ENCODE data around the gene PDGFRB.

PDGFRB gene

GRCh38 chr5:150080696-150081435 is 74.8 kb downstream of the PDGFRB start:
- no peak for DNase-seq

GRCh38 chr5:150079909-150080461 is 75.7 kb downstream of the PDGFRB start:
- DNase-seq = no peak

DNA sequence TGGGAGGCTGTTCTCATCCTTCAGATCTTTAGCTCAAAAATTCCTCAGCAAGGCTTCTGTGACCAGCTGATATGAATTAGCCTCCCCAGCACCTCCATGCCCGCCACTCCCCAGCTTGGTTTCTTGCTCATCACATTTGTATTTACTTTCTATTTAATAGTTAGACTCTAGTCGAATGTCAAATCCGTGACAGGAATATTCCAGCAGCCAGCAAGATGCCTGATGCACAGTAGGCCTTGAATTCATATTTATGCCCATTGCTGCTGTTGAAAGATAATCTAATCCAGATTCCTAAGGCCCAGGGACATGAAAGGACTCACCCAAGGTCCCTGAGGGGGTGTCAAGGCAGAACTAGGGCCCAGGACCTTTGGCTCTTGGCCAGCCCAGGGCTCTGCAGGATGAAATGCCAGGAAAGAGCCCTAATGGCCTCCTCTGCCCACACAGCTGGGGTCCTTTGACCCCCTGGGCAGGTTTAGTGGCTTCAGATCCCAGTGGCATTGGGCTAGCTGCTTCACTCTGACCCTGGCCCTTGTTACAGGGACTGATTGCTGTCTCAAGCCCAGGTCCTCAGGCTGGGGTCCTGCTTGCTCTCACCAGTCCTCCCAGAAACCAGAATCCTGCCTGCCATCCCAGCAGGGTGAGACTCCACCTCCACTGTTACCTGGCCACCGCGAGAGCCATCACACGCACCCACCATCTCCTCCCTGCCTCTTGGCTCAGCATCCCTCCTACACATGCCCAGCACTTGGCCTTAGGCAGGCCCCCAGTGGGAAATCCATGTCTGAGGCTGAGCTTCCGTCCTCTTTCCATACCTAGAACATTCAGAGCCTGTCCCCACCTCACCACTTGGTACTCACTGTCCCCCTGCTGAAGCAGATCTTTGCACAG is 76.6 kb downstream of the PDGFRB start:
- no peak for DNase-seq

DNA sequence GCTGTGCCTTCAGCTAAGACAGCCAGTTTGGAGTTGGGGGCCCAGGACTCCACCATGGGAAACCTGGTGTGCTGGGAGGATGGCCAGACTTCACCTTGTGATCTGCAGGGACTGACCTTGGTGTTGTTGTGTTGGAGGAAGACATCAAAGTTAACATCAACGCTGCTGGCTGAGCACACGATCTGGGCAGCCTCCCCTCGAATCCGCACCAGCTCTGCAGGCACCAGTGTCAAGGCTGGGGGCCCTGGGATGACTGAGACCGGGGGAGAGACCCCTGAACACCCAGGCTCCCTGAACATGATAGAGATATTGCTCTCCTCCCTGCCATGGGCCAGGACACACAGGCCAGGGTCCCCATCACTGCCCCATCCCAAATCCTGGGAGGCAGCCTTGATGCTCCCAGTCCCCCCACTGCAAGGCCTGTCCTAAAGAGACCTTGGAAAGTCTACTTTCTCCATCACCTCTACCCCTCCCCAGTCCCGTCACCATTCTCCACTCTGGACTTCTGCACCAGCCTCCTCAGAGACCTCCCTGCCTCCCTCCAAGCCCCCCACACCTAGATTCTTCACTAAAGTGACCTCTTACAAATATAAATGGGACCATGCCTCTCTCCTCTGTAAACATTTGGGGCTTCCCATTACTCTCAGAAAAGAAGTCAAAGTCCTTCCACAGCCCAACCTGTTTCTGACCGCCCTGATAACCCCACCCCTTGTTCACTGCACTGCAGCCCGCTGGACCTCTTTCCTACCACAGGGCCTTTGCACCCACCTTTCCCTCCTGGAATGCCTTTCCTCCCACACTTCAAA is 77.4 kb downstream of the PDGFRB start:
- no peak for DNase-seq

GRCh38 chr5:150077060-150077459 is 78.6 kb downstream of the PDGFRB start:
- DNase-seq = no peak

DNA sequence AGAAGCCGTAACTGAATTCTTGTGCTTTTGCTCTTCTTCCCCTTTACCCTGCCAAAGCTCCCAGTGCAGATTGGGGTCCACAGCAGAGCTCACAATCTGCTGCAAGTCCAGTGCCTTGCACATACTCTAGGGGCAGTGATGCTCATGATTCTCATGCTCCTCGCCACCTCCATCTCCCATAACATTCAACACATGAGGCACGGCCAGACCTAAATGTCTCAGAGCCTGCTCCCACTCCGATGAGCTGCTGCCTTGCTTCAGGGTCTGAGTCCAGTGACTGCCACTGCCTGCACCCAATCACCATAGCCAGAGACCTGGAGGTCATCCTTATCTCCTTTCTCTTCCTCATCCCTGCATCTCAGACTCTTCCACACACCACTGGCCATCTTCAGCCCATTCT is 79.8 kb downstream of the PDGFRB start:
- no peak for DNase-seq

- DNase-seq = no peak
Measured at GRCh38 chr5:150075233-150075632, 80.4 kb downstream of the PDGFRB start.

DNA sequence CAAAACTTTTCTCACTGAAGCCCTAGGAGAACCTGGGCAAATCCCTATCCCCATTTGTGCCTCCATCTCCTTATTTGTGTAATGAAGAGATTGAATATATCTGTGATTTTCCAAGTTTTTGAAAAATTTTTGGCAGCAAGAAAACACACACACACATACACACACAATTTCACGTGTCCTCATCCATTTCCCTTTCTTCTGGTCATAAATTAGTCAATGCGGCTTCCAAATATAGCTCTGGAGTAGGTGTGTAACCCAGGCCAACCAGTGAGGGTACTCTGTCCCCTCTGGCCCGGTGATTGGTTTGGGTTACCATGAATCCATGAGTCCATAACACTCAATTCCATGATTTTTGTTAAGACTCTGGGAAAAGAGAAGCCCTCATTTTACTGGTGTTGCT is 82.0 kb downstream of the PDGFRB start:
- DNase-seq = no peak

DNA sequence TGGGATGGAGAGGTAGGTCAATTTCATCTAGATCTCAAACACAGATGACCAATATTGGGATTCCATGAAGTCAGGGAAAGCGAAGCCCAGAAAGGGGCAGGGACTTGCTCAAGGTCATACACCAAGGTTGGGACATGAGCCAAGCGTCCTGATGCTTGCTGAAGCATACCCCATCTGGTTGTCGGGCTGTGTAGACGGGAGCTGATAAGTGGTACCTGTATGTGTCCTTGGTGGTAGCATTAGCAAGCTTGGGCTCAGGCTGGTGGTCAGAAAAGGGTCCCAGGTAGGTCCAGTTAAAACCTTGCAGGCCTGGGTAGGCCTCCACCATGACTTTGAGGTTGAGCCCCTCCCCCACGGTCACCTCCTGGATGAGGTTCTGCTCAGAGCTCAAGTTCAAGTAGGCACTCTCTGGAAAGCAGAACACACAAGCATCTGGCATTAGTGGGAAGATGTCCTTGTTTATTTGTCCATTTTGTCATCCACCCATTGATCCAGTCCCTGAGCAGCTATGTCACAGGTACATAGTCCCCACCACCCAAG is 82.5 kb downstream of the PDGFRB start:
- DNase-seq = no peak

- DNase-seq = no peak
Measured at GRCh38 chr5:150070821-150071220, 84.8 kb downstream of the PDGFRB start.

DNA sequence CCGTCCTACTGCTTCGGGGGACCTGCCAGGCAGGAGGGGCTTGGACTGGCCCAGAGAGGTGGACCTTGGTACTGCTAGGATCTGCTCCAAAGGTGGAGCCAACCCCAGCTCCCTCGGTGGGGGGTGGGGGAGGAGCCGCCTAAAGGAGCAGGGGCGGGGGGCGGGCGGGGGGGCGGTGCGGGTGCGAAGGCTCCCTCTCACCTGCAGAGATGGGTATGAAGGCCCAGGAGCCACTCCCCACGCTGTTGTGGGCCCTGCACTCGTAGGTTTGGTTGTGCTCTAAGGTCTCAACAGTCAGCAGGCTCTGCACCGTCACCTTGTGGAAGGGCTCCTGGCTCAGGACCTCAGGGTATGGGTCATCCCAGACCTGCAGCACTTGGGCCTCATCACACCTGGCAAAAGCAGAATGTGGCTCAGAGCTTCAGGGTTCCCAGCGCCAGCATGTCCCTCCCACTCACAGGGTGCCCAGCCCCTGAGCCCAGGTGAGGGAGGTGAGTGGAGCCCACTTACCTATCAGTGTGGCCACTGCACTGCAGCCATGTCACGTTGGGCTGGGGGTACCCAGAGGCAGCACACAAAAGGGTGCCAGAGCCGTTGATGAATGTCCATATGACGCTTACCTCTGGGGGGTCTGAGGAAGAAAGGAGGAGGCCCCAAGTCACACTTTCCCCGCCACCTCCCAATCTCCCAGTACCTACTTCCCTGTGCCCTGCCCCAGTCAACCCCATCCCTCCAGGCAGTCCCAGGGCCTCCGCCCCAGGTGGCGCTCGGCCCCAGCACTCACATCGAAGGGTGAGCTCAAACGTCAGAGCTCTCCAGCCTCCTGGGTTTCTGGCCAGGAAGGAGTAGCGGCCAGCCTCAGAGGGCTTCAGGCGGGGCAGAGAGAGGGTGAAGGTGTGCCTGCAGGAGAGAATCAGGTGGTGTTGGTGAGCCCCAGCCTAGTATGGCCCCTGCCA is 85.7 kb downstream of the PDGFRB start:
- no peak for DNase-seq

- no peak for DNase-seq
Measured at GRCh38 chr5:150068961-150069645, 86.5 kb downstream of the PDGFRB start.

- no peak for DNase-seq
Measured at GRCh38 chr5:150068472-150068871, 87.2 kb downstream of the PDGFRB start.

DNA sequence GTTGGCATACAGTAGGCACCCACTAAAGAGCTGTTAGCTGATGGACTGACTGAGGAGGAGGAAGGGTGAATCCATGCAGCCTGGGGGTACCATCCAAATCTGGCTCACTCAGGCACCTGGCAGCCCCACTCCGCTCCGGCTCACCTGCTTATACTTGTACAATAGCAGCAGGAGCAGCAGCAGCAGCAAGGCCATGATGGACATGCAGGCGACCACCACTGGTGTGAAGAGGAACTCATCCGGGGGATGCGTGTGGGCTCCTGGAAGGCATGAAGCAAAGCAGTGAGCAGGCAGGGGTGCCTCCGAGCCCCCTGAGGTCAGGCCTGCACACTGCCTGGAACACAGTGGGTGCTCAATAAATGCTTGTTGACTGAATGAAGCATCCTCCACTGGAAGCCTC is 87.6 kb downstream of the PDGFRB start:
- no peak for DNase-seq

- no peak for DNase-seq
Measured at GRCh38 chr5:150067405-150067960, 88.2 kb downstream of the PDGFRB start.

DNA sequence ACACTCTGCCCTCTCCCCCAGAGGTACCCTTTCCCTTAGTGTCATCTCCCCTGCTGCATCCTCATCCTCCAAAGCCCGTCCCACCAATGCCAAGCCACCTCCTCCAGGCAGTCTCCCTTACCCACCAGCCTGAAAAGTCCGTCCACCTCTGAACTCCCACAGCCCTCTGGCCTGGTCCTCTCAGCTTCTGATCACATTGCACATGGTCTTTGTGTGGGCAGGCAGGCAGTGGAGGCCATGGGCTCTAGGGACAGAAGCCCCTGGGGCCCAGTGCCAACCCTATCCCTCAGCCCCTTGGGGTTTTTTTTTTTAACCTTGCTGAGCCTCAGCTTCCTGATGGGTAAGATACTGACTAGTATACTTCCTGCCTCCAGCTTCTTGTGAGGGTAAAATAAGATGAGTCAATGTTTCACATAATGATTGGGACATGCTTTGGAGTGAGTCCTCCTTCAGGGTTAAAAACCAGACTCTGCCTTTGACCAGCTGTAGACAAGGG is 88.7 kb downstream of the PDGFRB start:
- no peak for DNase-seq

DNA sequence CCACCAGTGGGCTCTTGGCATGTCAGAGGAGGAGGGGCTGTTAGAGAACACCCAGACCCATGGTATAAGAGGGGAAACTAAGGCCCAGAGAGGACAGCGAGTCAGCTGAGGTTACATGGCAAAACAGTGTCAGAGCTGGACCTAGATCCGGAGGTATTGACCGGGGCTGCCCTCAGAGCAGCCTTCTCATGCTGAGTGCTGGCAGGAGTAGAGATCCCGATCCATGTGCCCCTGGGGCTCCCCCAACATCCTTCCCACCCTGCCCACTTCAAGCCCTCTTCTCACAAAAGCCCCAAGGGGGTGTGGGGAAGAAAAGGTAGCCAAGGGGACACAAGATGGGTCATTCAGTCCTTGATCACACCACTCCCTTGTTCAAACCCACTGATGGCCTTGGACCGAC is 89.2 kb downstream of the PDGFRB start:
- no peak for DNase-seq

DNA sequence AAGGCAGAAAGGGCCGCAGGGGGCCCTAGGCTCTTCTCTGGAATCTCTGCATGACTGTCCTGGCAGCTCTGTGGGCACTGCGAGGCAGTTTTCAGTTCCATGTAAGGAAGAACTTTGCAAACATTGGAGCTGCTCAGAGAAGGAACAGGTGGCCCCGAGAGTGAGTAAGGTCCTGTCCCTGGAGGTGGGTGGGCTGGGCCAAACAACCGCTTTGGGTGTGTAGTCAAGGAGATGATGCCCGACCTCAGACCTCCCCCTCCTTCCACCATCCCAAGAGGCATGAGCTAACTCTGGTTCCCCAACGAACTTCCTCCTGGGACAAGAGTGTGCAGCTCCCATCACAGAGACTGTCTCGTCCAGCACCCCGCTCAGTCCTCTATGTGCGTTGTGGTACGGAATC is 89.8 kb downstream of the PDGFRB start:
- no peak for DNase-seq

GRCh38 chr5:150065346-150065745 is 90.3 kb downstream of the PDGFRB start:
- DNase-seq = no peak

DNA sequence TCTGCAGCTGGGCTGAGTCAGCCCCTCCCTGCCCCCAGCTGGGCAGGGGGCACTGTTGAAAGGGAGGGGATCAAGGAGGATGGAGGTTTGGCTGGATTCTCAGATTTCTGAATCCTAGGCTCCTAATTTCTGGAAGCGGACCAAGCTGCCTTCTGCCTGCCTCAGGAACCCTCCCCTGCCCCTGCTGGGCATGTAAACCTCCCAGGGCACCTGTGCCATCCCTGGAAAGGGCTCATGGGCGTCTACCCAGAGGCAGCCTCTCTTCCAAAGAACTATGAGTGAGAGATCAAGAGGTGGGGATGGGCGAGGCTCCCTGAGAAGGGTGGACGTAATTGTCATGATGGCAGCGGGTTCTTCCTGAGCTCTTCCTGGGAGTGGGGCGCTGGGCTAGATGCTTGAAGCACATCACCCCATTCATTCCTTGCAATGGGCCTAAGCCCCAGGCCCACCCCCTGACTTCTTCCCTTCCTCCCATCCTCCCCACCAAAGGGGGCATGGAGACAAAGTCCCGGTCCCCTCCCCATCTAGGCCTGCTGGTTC is 90.9 kb downstream of the PDGFRB start:
- no peak for DNase-seq

Measured in NCI-H2107 (cell line).